Glomerular visceral epithelial cell (primary cell): Measurements from ENCODE around the gene HAX1.
"Not testable (repeated sequence)": the region's sequence is repeated elsewhere in the genome, so short reads cannot be mapped to it uniquely, and the experiment has no call there.

Experiments
- DNase-seq: peaks from one replicate; pipeline ENCODE4 v3.0.0-alpha.2; 2016; ENCODE audit errors: extremely low spot score

The HAX1 gene

GRCh38 chr1:154272217-154272998 lies at the start of gene HAX1:
Gene HAX1, plus strand, starts transcription at chr1:154272629. Its CDS starts 95 bp downstream, at chr1:154272724.
- peak; percentile 98 for DNase-seq

- no peak for DNase-seq
These were observed 49.5 kb upstream of the HAX1 start for GRCh38 chr1:154222918-154223317.

- DNase-seq = no peak
These were observed 48.8 kb upstream of the HAX1 start for GRCh38 chr1:154223621-154224020.

GRCh38 chr1:154225370-154225769 lies 47.1 kb upstream of the HAX1 start:
- no peak for DNase-seq

GRCh38 chr1:154231112-154231511 lies 41.3 kb upstream of the HAX1 start:
- DNase-seq = not testable (repeated sequence)

GRCh38 chr1:154233127-154233526 lies 39.3 kb upstream of the HAX1 start:
- not testable (repeated sequence) for DNase-seq

GRCh38 chr1:154236855-154237254 lies 35.6 kb upstream of the HAX1 start:
- DNase-seq = no peak

GRCh38 chr1:154237435-154237834 lies 35.0 kb upstream of the HAX1 start:
- DNase-seq = no peak

GRCh38 chr1:154237880-154238506 lies 34.4 kb upstream of the HAX1 start:
- no peak for DNase-seq

- DNase-seq = no peak
These were observed 32.9 kb upstream of the HAX1 start for GRCh38 chr1:154239491-154239890.

GRCh38 chr1:154240294-154240833 lies 32.1 kb upstream of the HAX1 start:
- no peak for DNase-seq

GRCh38 chr1:154241703-154242351 lies 30.6 kb upstream of the HAX1 start:
- no peak for DNase-seq

- no peak for DNase-seq
These were observed 18.8 kb upstream of the HAX1 start for GRCh38 chr1:154253671-154254070.

GRCh38 chr1:154256686-154257085 lies 15.7 kb upstream of the HAX1 start:
- no peak for DNase-seq

GRCh38 chr1:154258784-154259183 lies 13.6 kb upstream of the HAX1 start:
- DNase-seq = no peak

- DNase-seq = no peak
These were observed 12.3 kb upstream of the HAX1 start for GRCh38 chr1:154260127-154260526.

- no peak for DNase-seq
These were observed 8.7 kb upstream of the HAX1 start for GRCh38 chr1:154263465-154264332.

- no peak for DNase-seq
These were observed 8.0 kb upstream of the HAX1 start for GRCh38 chr1:154264454-154264853.

- no peak for DNase-seq
These were observed 6.8 kb upstream of the HAX1 start for GRCh38 chr1:154265586-154265985.

GRCh38 chr1:154270833-154271232 lies 1.6 kb upstream of the HAX1 start:
- no peak for DNase-seq

- DNase-seq = no peak
These were observed 652 bp downstream of the HAX1 start for GRCh38 chr1:154272999-154273563.
